GM18867 (cell line): ENCODE measurements around the gene CHDH.

ENCODE experiments used
- ATAC-seq: cut with Tn5 transposase; IDR thresholded peaks from one replicate; pipeline ENCODE4 v1.9.1; 2021; ENCODE audit warnings: mild to moderate bottlenecking, moderate library complexity; ENCODE audit not compliant: unreplicated experiment

Gene CHDH

DNA sequence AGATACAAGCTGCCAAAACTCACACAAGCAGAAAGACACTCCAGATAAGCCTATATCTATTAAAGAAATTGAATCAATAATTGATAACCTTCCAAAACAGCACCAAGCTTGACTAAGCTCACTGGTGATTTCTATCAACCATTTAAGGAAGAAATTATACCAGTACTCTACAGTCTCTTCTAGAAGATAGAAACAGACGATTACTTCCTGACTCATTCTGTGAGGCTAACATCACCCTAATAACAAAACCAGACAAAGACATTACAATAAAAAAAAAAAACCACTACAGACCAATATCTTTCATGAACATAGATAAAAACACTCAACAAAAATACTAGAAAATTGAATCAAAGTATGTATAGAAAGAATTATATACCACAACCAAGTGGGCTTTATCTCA is 20.2 kb downstream of the CHDH start:
- ATAC-seq, result no peak

DNA sequence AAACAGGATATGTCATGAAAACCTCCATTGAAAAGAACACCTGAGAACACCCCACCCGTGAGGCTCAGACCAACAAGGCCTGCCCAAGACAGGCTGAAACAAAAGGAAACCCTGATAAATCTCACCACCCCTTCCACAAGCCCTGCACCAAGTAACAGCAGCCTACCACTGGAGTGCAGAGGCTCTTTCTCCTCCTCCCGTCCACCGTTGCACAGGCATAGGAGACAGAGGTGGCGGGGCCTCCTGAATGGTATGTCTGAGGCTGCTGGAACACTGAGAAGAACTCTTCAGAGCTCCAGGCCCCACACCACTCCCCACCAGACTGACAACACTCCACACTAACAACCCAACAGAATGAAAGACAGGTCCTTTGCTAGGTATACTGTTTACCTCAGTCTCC is 21.4 kb downstream of the CHDH start:
- ATAC-seq, result no peak

DNA sequence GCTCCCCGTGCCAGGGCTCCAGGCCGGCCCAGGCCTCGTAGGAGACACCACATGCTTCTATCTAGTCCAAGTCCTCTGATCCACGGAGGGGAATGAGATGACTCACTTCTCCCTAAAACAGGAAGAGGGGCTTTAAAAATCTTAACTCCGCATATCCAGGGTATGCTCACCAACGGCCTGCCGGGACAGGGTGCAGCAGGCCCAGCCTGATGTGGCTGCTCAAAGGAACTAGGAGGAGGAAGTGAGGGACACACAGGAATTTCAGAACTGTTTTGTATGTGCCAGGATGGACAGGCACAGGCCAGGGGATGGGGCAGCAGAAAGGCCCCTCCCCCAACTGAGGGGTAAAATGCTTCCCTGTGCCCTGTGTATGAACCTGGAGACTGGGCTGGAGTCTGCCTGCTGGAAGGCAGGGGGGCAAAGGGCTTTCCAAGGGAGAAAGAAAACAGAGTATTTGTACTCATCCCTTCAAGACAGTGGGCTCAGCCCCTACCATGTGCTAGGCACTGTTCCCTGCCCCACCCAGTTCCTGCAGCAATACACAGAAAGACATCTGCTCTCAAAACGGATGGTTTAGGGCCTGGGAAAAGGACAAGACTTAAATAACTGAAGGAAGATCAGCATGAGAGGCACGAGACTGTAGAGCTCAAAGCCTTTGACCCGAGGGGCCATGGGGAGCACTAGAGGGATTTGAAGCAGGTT is 22.1 kb downstream of the CHDH start:
- ATAC-seq, result no peak

DNA sequence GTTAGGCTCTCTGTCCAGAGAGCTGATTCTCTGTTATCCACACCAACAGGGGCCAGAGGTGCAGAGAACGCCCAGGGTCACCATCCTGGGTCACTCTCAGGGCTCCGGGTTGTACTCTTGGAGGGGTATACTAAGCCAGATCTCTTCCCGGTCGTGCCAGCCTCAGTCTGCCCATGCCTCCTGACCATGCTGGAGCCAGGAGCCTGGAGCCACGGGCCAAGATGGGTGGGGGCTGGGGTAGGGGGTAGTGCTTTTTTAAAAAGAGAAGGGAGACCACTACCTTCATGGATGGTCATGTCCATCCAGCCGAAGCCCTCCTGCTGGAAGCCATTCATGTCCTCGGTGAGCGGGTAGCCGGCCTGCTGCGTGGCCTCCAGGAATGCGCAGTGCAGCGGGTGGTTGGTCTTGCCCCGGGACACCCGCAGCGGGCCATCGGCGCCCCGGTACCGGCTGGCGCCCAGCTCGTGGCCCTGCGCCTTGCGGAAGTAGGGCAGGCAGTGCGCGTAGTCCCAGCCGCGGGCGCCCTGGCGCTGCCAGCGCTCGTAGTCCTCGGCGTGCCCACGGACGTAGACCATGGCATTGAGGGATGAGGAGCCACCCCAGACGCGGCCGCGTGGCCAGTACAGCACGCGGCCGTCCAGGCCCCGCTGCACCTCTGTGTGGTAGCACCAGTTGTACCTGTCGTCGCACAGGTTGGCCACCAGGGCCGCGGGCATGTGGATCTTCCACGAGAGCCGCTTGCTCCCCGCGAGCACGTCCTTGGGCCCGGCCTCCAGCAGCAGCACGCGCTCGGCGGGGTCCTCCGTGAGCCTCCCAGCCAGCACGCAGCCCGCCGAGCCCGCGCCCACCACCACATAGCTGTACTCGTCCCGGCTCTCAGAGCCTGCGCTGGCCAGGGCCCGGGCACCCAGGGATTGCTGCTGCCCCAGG is 22.9 kb downstream of the CHDH start:
- ATAC-seq, result no peak

DNA sequence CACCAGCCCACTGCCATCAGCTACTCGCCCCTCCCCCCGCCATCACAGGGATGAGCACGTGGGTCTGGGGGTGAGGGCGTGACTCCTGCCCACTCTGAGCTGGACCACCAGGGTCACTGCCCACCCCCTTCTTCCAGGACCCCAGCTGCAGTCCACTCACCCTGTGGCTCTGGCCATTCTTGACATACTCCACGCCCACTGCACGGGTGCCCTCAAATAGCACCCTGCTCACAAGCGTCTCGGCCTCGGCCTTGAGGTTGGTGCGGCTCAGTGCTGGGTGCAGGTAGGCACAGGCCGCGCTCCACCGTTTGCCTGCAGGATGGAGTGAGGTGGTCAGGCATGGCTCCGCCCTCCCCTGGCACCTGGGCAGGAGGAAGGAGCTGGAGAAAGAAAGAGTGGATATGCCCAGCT is 23.9 kb downstream of the CHDH start:
- no peak for ATAC-seq

DNA sequence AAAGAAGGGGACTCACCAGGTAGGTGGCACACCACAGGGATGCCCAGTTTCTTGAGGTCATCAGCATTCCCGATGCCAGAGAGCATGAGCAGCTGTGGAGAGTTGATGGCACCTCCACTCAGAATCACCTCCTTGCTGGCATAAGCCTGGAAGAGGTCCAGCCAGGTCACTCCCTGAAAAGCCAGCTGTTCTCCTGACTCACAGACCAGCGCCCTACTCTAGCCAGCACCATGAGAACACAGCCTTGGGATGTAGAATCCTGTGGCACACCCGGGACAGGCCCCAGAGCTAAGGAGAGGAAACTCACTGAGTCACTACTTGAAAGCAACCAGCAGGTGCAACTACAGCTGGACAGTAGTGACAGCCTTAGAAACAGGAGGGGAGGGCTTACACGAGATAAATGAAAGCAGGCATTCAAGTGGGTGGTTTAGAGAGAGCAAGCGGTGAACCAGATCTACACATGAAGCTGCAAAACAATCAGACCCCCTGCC is 24.5 kb downstream of the CHDH start:
- ATAC-seq, result no peak

DNA sequence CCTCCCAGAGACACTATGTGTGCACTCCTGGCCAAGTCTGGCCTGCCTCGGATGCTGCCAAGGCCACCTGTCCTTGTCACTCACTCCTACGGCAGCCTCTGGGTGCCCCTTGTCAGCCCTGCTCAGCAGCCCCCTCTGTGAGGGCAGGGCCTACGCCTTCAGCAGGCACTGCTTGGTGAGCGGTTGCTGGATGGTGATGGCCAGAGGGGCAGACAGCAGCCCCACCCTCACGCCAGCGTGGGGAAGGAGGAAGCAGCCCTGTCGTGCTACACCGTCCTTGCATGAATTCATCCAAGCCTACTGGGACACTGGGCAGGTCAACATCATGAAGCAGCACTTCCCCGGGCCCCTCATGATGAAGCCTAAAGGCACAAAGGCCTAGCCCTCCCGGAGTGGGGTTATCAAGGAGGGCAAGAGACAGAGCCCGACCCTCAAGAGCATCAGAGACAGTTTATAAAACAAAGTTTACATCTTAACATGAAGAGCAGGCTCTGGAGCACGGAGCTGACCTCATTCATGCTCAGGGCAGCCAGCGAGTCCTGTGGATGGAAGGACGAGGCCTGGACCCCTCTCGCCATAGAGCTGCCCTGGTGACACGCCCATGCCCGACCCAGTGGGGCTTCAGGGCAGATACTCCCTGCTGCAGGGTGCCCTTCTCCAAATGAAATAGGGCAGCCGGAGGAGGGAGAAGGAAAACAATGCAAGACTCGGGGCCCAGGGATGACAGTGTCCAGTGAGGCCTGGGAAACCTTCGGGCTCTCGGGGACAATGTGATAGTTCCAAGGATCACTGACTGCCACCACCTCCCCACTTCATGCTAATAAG is 25.3 kb downstream of the CHDH start:
- ATAC-seq, result no peak

DNA sequence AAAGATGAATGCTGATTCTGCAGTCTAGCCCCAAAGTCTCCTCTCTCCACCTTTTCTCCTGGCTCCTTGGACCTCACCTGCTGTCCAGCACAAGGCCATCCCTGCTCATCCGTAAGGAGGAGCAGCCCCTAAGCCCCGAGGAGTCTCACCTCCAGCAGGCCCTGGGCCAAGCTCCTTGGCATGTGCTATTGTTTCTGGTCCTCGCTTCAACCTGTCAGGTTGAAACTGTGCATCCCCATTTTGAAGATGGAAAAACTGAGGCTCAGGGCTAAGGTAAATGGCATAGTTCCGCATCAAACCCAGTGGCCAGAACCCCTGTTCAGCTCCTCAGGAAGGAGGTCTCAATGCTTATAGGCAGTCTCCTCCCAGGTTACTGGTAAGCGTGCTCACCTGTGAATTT is 26.1 kb downstream of the CHDH start:
- ATAC-seq, result no peak

DNA sequence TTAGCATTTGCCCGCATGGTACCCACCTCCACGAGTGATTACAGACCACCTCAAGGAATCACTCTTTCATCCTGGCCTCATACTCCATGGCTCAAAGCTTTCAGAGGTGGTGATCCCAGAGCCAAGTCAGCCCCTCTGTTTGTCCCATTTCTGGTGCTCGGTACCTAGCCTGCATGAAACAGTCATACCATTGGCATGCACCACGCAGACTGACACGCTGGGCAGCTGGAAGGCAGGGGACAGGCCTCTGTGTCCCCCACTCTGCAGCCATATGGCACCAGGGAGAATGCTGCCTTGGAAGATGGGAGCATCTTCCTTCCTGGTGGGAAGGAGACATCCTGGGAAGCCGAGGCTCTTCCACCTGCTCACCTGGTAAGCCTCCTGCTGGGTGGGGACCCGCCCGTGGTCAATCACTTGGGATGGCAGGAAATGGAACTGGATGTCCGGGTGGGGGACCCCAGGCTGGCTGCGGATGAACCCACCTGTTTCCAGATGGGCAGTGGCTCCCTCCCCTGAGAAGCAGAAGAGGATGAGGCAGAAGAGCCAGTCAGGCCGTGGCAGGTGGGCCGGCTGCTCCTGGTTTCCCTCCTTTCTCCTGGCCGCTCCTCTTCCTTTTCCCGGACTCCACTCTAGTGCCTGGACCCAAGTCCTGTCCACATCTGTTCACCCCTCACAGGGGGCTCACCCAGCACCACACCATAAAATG is 26.9 kb downstream of the CHDH start:
- no peak for ATAC-seq

DNA sequence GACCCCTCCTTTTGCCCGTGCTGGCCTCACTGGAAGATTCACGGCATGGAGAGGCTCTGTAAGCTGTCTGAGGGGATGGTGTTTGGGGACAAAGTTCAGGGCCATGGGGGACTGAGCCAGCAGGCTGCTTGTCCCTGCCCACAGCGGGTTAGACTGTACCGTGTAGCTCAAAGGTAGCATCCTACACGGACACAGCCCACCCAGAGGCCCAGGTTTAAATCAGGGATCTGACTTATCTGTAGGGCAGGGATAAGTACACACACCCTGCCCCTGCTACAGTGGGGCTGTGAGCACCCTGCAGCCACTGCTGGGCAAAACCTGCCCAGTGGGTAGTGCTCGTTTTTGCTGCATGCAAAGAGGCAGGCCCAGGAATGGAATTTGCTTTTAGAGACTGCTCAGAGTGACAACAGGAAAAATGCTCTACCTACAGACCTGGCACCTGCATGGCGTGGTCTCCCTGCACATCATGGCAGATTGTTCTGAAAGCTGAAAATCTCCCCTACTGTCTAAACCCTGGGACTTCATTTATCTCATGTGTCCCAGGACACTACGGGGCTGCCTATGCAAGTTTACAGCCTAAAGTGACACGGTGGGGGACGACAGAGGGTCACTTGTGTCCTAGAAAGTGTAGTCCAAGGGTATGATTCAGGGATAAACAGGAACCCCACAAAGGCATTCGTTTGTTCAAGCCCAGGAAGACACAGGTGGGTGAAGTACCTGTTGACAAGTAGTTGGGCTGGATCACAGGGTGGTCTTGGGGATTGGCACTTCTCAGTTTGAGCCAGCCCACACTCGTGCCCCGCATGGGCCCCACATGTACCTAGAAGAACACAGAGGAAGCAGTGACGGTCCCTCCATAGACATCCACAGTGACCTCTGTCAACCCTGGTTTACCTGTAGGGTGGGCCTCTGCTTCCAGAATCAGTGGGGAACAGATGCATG is 27.7 kb downstream of the CHDH start:
- ATAC-seq, result no peak

DNA sequence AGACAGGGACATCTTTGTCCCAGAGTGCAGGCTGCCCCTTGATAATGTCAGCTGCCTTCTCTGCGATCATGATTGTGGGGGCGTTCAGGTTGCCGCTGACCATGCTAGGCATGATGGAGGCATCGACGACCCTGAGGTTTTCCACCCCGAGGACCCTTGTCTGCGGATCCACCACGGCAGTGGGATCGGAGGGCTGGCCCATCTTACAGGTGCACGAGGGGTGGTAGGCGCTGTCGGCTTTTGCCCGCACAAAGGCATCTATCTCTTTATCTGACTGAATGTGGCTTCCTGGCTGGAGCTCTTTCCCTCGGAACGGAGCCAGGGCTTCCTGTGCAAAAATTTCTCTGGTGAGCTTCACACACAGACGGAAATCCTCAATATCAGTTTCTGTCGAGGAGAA is 28.4 kb downstream of the CHDH start:
- no peak for ATAC-seq

DNA sequence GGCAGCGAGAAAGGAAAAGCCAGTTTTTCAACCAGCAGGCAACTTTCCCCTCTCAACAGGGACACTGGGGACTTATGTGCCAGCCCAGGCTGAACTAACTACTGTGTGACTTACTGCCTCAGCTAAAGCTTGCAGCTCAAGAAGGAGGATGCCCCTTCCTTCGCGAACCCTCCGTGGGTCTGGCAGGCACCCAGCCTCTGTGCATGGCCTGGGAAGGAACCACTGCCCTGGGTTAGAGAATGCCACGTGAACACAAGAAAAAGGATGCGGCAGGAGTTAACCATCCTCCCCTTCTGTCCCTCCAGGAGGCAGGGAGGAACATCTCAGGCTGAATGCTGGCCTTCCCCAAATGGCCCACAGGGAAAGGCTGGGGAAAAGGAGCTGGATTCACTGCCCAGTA is 29.0 kb downstream of the CHDH start:
- ATAC-seq, result no peak

DNA sequence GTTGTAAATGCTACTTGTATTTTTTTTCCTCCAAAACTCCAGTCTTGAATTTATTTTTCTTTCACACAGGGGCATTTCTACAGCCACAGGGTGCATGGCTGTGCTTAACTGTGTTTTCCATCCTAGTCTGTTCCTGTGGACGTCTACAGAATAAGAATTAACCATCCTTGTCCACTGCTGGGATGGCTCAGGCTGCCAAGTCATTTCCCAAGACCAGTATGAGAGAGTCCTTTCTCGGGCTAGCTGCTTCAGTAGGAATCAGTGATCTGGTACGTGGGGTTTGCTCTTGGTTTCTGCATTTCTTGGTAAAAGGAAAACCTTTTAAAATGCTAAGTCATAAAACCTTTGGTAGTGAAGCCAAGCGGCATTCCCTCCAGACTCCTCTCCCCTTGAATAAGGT is 29.8 kb downstream of the CHDH start:
- ATAC-seq, result no peak

DNA sequence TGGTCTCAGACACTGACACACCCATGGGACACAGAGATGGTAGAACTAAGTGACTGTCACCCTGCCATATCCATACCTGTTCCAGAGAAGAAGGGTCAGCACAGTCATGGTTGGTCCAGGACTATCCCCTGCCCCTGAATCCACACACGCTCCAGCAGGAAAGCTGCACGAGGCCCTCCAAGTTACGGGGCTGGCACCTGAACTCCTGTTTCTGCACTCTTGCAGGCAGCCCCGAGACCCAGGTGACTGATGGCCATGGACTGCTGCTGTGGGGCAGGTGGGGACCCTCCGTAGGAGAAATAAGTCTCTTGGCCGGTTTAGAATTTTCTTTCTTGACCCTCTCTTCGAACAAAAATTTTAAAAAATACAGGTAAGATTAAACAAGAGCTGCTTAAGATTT is 30.6 kb downstream of the CHDH start:
- ATAC-seq, result no peak

DNA sequence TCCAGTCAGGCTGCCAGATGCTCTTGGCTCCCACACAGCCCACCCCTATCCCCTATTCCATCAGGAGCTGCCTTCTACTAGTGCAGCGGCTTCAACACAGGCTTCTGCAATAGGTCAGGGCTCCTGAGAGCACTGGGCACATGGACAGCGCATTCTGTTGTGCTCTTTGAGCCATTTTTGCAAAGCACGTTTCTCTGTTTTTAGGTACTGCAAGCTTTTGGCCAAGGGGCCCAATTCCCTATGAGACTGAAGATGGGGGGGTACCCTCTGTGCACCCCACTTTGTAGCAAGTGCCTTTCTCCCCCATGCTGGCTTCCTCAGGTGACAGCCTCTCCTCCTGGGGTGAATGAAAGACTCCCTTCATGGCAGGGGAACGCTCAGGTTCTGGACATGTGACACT is 31.2 kb downstream of the CHDH start:
- ATAC-seq, result no peak

DNA sequence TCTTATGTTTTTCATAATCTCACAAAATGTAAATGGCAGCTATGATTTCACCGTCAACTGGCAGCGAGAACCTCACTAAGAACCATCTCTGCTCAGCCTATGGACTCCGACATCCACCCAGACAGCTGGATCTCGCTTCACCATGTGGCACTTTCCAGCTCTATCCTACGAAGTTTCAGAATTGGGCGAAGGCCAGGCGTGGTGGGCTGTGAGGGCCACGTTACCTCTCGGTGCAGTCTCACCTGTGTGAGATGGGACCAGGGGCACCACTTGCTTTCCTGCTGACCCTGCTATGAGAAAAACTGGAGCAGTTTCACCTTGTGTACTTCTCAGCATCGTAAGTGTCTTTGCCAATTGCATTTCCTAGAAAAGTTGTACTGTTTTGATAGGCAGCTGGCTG is 32.3 kb downstream of the CHDH start:
- ATAC-seq, result no peak

DNA sequence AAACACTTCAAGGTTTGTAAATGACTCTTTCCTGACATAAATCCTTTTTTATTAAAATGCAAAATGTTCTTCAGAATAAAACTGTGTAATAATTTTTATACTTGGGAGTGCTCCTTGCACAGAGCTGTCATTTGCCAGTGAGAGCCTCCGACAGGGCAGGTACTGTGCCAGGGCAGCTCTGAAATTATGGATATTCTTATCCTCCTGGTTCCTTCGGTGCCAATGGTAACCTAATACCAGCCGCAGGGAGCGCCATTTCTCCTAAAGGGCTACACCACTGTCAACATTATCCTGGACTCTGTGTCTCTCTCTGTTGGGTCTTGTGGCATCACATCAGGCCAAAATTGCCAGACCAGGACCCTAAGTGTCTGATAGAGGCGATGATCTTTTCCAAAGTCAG is 33.0 kb downstream of the CHDH start:
- no peak for ATAC-seq

DNA sequence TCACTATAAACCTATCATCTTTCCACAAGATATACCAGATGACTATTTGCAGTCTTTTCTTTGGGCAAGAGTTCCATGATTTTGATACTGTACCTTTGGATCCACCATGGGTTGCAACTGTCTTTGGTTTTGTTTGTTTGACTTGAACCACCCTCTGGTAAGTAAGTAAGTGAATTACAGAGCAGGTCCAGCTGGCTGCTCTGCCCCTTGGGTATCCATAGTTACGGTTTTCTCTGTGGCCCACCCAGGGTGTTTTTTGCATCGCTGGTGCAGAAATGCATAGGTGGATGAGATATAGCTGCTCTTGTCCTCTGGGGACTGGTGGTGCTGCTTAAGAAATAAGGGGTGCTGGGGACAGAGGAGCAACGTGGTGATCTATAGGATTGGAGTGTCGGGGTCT is 33.8 kb downstream of the CHDH start:
- ATAC-seq, result no peak

DNA sequence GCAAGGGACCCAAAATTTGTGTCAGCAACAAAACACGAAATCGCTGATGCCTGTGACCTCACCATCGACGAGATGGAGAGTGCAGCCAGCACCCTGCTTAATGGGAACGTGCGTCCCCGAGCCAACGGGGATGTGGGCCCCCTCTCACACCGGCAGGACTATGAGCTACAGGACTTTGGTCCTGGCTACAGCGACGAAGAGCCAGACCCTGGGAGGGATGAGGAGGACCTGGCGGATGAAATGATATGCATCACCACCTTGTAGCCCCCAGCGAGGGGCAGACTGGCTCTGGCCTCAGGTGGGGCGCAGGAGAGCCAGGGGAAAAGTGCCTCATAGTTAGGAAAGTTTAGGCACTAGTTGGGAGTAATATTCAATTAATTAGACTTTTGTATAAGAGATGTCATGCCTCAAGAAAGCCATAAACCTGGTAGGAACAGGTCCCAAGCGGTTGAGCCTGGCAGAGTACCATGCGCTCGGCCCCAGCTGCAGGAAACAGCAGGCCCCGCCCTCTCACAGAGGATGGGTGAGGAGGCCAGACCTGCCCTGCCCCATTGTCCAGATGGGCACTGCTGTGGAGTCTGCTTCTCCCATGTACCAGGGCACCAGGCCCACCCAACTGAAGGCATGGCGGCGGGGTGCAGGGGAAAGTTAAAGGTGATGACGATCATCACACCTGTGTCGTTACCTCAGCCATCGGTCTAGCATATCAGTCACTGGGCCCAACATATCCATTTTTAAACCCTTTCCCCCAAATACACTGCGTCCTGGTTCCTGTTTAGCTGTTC is 34.9 kb downstream of the CHDH start:
- no peak for ATAC-seq
